Left hindlimb (tissue), 1 donor: ENCODE results near the gene SLCO3A1.
"Not testable (repeated sequence)": the region's sequence is repeated elsewhere in the genome, so short reads cannot be mapped to it uniquely, and the experiment has no call there.

Experiments used
- DNase-seq: peaks from one replicate; pipeline ENCODE4 v3.0.0-alpha.2; 2018

The SLCO3A1 gene

DNA sequence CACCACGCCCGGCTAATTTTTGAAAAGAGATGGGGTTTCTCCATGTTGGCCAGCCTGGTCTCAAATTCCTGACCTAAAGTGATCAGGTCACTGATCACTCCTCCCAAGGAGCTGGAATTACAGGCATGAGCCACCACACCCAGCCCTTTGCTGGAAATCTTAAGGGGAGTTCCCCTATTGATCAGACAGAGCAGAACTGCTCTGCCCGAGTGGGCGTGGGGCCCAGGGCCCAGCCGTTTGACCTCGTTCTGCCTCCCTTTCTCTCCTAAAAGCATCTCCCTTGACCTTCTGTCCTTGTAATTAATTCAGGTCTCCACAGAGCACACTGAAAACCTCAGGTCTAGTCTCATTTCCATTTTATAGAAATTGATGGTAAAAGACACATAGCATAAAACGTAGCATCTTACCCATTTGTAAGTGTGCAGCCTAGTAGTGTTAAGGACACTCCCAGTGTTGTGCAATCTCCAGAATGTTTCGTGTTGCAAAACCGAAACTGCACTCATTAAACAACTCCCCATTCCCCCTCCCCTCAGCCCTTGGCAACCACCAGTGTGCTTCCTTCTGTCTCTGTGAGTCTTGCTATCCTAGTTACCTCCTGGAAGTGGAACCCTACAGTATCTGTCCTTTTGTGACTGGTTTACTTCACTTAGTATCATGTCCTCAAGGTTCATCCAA, 89.3 kb downstream of the SLCO3A1 start:
- DNase-seq = peak; percentile 63

DNA sequence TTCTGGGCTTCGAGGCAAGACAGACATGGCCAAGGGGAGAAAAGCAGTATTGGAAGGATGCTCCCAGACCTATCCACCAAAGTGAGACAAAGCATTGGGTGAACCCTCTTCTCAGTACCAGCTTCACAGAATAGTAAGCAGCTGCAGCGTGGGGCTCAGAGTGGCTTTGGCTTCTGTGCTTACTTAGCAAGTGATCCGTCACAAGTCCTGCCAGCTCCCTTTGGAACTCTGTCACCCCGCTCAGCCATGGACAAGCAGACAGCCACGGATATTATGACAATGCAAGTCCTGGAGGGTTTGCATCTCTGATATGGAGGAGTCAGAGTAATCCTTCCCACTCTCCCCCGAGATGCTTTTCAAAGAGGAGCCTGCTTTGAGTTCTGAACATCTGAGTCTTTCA, 90.8 kb downstream of the SLCO3A1 start:
- no peak for DNase-seq

GRCh38 chr15:91945385-91945784, 91.9 kb downstream of the SLCO3A1 start:
- DNase-seq = no peak

- DNase-seq = no peak
Measured at GRCh38 chr15:91946075-91946474, 92.6 kb downstream of the SLCO3A1 start.

DNA sequence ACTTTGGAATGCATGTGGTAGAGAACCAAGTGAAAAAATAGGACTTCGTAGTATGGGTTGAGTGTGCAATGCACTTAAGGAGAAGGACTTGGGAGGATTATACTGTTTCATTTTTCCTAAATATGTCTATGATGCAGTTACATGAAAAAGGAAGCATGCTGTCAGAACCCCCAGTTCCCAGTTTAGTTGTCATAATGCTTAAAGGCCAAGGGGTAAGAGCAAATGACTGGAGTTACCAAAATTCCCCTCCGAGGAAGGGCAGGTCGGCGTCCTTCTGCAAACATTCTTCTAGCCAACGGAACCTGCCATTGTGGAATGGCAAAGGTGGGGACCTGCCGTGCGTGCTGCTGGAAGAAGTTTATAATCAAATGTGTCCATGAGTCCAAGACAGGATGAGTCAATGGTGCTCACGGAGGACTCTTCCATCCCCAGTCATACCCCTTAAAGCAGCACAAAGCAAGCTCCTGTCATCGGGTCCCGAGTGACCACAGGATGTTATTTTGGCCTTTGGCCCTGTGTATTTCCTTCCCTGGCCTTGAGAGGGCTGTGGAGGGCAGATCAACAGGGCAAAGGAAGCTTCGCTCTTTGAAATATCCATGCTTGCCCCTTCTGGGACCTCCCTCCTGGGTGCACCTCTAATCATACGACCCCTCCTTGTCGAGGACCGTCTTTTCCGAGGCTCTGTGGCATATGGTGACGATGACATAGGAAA, 93.2 kb downstream of the SLCO3A1 start:
- no peak for DNase-seq

GRCh38 chr15:91947293-91947679, 93.8 kb downstream of the SLCO3A1 start:
- DNase-seq = no peak

DNA sequence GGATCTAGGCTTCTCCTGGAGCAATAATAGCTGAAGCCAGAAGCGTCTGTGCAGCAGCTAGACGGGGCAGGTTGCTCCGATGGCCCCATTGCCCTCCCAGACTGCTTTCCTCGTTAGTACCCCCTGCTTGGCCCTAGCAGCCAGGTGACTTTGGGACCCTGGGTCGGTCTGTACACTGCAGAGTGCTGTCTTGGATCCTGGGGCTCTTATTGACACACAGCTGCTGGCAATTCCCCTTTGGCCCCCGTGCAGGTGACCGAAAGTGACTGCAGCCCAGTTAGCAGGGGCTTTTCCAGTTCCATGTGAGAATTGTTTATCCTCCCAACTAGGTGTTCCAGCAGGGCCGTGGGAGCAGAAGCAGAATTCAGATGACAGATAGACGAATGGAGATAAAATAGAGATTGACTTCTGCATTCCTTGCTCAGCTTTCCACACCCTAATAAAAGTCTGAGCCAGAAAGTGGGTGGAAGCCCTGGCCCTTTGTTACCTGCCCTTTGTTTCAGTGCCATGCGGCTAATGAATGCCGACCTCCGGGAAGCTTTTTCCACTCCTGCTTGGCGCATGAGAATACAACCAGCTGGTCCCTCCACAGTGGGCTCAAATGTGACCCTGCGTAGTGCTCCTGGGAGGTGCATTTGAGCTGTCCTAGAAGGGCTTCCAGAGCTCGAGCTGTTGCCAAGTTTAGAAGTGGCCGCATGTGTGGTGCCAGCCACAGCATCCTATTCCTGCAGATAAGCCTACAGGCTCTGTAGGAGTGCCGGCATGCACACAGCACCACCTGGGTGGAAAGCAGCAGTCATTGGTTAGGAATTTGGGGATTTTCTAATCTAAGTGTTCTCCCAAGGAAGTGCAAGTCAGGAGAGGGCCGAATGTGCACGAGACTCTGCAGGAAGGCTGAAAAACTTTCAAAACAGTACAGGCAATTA, 94.4 kb downstream of the SLCO3A1 start:
- DNase-seq = no peak

DNA sequence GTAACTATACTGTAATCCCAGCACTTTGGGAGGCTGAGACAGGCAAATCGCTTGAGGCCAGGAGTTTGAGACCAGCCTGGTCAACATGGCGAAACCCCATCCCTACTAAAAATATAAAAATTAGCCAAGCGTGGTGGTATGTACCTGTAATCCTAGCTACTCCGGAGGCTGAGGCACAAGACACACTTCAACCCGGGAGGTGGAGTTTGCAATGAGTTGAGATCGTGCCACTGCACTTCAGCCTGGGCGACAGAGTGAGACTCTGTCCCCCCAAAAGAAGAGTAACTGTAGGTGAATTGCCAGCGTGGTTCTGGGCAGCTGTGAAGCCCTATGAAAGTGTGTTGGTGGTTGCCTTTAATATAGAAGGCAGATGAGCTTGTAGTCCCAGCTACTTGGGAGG, 95.9 kb downstream of the SLCO3A1 start:
- DNase-seq = no peak

GRCh38 chr15:91950054-91950453, 96.5 kb downstream of the SLCO3A1 start:
- no peak for DNase-seq

DNA sequence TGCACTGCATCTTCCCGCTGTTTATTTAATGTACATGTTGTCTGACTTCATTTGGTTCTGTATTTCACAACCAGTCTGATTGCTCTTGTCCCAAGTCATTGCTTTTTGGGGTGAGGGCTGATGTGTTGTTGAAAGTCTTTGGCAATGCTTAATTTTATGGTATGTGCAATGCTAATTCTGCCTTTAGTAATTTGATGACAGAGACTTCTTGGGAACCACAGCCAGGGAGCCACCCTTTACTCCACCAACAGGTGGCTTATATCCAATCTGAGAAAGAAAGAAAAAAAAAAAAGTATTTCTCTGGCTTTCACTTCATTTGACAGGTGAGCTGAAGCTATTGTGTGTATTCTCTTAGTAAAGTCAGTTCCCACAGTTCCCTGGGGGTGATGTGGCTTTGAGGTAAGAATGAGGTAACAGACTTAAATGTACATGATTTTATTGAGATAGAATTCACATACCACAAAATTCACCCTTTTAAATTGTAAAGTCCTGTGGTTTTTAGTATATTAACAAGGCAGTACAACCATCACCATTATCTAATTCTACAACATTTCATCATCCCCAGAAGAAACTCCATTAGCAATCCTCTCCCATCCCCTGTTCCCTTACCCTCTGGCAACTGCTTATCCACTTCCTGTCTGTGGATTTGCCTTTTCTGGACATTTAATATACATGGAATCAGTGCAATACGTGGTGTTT, 97.3 kb downstream of the SLCO3A1 start:
- DNase-seq = no peak

DNA sequence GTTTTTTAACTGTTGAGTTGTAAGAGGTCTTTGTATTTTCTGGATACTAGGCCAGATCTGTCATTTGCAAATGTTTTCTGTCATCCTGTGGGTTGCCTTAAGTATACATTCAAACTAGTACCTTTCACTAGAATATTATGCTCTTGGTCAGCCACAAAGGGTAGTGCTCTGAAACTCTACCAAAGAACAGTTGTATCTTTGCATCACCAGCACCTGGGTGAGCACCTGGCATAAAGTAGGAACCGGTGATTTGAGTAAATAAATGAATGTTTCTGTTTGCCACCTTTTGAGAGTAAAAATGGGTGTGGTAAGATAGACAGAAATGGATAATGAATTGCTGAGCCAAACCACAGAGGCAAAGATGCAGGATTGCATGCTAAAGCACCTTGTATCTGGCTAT, 98.7 kb downstream of the SLCO3A1 start:
- DNase-seq = no peak

DNA sequence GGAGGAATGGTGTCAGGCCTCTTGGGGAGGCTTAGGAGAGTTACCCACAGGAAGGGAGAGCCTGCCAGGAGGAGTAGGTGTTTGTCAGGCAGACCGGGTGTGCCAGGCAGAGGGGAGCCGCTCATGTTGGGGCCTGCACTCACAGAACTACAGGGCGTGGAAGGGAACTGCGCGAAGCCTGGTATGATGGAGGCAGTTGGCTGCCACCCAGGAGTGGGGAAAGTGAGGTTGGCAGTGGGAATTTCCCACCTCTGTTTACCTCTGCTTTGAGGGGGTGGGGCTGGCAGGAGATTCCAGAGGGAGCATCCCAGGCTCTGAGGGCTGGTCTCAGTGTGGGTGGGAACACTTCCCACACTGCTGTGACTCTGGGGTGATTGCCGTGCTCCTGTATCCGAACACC, 99.9 kb downstream of the SLCO3A1 start:
- DNase-seq = no peak

DNA sequence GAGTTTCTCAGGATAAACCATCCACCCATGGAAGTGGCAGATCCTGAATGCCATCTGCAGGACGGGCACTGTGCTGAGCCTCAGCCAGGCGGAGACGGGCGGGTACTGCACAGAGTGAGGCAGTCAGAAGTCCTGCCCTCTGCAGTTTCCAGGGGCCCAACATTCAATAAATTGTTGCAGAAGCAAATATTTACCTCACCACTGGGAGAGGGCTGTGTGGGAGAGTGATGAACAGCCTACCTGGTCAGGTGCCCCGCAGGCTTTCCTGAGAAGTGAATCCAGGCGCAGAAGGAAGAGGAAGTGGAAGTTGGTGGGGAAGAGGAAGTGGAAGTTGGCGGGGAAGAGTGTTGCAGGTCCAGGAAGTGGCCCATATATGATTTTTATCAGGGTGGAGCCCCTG, 100.8 kb downstream of the SLCO3A1 start:
- DNase-seq = no peak

- DNase-seq = no peak
Measured at GRCh38 chr15:91956026-91956723, 102.7 kb downstream of the SLCO3A1 start.

- DNase-seq = no peak
Measured at GRCh38 chr15:91961357-91961756, 107.8 kb downstream of the SLCO3A1 start.

DNA sequence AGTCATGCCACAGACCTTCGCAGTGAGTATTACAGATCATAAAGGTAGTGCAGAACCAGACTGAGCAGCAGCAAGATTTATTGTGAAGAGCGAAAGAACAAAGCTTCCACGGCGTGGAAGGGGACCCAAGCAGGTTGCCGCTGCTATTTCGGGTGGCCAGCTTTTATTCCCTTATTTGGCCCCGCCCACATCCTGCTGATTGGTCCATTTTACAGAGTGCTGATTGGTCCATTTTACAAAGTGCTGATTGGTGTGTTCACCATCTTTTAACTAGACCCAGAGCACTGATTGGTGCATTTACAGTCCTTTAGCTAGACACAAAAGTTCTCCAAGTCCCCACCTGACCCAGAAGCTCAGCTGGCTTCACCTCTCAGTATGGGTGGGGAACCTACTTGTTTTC, 110.2 kb downstream of the SLCO3A1 start:
- not testable (repeated sequence) for DNase-seq

- no peak for DNase-seq
Measured at GRCh38 chr15:91965501-91966193, 112.1 kb downstream of the SLCO3A1 start.

DNA sequence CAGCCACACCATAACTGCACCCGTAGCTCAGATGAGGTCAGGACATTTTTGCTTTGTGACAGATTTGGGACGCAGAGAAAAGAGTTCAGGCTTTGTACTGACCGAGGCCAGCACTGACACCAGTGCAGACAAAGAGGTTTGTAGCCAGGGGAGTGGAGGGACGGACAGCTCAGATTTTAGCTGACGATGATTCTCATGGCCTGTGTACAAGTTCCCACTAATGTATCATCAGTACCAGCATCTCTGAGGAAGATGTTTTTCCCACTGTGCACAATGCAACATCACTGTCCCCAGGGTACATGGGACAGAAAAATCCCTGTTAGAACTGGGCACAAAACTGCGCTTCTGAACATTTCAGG, 112.7 kb downstream of the SLCO3A1 start:
- no peak for DNase-seq

GRCh38 chr15:91967935-91968606, 114.6 kb downstream of the SLCO3A1 start:
- no peak for DNase-seq

DNA sequence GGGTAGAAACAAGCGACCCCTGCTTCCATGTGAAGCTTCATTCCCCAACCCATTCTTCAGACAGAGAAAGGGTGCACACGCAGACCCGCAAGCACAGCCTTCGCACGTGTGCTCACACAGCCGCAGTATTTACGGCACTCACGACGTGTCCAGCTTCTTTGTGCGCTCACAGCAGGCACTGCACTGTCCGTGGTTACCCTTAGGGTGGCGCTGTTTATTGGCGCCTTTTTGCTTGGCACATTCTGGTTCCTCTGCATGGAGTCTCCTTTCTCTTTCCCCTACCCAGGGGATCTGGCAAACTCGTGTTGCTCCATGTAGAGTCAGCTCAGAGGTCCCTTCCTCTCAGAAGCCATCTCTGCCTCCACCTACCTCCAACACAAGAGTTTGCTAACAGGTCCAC, 115.1 kb downstream of the SLCO3A1 start:
- DNase-seq = no peak

DNA sequence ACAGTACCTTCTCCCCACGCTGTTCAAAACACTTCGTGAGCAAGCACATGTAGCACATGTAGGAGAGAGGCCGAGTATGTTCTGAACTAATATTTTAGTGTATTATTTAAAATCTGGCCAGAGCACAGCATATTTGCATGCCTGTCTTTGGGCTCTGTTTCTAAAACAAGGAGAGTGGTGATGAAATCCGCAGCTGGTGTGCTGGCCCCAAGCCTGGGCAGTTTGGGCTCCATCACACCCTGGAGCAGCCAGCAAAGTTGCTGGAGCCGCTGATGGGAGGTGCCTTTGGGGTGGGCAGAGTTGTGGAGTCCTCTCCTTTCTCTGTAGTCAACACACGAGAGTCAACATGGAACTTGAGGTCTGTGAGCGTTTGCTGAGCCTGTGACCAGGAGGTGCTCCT, 116.6 kb downstream of the SLCO3A1 start:
- DNase-seq = peak; percentile 78
